ENCODE data around the gene SLC17A2.
"Not testable (repeated sequence)": the region's sequence is repeated elsewhere in the genome, so short reads cannot be mapped to it uniquely, and the experiment has no call there.

The SLC17A2 gene

DNA sequence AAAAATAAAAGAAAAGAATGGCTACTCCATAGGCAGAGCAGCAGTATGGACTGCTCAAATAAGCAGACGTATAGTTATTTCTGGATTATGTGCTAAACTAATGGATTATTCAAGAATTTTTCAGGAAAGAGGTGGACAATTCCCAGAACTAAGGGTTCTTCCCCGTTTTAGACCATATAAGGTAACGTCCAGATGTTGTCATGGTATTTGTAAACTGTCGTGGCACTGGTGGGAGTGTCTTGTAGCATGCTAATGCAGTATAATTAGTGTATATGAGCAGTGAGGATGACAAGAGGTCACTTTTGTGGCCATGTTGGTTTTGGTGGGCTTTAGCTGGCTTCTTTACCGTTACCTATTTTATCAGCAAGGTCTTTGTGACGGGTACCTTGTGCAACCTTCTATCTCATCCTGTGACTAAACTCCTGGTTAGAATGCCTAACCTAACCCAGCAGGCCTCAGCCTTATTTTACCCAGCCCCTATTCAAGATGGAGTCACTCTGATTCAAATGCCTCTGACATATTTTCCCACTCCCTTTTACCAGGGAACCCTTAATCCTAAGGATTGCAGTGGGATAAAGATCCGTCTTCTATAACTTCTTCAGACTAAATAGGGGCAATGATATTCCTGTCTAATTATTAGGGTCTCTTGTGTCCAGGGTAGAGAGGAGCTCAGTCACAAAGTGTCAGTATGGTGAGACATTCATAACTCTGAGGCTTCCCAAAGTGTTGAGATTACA, 21.0 kb upstream of the SLC17A2 start:
- DNase-seq (ENCODE audit: low read depth in 1 of 2, low spot score in 1 of 2), result no peak

DNA sequence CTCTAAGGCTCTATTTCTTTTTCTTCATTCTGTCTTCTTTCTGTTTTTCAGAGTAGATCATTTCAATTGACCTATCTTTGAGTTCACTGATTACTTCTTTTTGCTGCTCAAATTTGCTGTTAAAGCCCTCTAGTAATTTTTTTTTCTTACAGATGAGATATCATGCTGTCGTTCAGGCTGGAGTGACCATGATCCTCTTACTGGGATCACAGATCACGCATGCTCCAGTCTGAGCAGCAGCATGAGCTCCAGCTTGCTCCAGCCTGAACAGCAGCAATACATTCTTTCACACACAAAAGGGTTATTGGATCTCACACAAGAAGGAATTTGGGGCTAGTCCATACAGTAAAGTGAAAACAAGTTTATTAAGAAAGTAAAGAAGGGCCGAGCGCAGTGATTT, 19.8 kb upstream of the SLC17A2 start:
- DNase-seq (ENCODE audit: low read depth in 1 of 2, low spot score in 1 of 2), result no peak

DNA sequence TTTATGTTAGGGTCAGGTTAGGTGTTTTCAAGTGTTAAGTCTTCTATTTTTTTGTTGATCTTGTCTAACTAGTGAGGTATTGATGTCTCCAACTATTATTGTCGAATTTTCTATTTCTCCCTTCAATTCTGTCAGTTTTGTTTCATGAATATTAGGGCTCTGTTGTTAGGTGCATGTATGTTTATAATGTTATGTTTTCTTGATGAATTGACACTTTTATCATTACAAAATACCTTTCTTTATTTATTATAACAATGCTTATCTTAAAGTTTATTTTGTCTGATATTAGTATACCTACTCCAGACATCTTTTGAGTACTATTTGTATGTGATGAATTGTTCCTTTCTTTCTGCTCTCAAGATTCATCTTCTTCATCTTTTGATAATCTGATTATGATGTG, 19.2 kb upstream of the SLC17A2 start:
- no peak for DNase-seq (ENCODE audit: low read depth in 1 of 2, low spot score in 1 of 2)

DNA sequence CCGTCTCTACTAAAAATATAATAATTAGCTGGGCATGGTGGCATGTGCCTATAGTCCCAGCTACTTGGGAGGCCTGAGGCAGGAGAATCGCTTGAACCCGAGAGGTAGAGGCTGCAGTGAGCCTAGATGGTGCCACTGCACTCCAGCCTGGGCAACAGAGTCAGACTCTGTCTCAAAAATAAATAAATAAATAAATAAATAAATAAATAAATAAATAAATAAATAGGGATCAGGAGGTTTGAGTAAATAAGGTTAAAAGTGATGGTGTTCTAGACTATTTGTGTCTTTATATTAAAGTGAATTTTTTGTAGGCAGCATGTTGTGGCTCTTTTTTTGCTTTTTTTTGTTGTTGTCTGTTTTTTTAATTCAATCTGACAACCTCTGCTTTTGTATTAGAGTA, 17.0 kb upstream of the SLC17A2 start:
- not testable (repeated sequence) for DNase-seq (ENCODE audit: low read depth in 1 of 2, low spot score in 1 of 2)

DNA sequence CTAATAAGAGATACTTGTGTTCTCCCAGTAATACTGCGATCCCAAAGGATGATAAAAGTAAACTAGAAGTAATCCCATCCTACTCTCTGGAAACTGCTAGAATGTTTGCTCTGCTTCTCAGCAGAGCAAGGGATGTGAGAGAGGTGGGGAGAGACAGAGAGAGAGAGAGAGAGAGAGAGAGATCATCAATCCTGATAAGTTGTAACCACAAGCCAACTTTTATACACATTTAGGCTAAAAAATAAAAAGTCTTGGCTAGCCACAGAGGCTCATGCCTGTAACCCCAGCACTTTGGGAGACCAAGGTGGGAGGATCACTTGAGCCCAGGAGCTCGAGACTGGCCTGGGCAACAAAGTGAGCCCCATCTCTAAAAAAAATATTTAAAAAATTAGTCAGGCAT, 16.1 kb upstream of the SLC17A2 start:
- no peak for DNase-seq (ENCODE audit: low read depth in 1 of 2, low spot score in 1 of 2)

DNA sequence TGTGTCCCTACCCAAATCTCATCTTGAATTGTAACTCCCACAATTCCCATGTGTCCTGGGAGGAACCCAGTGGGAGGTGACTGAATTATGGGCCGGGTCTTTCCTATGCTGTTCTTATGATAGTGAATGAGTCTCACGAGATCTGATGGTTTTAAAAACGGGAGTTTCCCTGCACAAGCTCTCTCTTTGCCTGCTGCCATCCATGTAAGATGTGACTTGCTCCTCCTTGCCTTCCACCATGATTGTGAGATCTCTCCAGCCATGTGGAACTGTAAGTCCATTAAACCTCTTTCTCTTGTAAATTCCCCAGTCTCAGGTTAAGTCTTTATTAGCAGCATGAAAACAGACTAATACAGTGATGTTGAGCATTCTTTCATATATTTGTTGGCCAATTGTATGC, 15.2 kb upstream of the SLC17A2 start:
- not testable (repeated sequence) for DNase-seq (ENCODE audit: low read depth in 1 of 2, low spot score in 1 of 2)

DNA sequence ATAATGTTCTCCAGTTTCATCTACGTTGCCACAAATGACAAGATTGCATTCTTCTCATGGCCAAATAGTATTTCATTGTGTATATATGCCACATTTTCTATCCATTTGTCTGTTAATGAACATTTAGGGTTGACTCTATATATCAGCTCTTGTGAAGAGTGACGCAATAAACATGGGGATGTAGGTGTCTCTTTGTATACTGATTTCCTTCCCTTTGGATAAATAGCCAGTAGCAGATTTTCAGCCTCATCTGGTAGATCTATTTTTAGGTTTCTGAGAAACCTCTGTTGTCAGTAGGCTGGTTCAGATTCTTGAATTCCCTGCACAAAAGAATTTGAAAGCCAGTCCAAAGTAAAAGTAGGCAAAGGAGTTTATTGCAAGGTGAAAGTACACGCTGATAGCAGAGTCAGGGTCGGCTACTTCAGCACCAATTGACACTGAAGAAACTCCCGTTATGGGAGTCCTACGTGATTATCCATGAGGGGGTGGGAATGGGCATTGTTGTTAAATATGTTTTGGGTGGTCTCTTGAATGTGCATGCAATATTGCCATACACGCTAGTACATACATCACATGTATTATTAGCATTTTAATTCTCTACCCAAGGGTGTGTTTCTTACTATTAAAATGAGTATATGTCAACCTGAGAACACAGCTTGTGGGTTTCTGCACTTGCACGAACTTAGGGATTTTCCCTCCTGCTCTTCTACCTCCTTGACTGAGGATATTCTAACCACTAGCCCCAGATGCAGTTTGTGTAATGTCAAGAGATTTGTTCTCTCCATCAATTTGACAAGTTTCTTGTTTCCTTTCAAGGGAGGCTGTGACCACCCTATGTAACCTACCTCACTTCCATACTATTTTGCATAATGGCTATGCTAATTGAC, 14.4 kb upstream of the SLC17A2 start:
- DNase-seq (ENCODE audit: low read depth in 1 of 2, low spot score in 1 of 2), result no peak

DNA sequence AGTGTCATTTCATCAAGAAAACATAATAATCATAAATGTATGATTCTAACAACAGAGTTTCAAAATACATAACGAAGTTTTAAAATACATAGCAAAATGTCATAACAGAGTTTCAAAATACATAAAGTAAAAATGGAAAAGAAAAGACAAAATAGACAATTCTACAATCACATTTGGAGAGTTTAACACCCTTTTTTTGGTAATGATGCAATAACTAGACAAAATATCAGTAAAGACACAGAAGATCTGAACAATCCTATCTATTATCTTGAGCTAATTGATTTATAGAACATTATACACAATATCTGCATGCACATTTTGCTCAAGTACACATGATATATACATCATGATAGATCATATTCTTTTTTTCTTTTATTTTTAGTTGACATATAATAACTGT, 13.4 kb upstream of the SLC17A2 start:
- DNase-seq (ENCODE audit: low read depth in 1 of 2, low spot score in 1 of 2), result no peak

DNA sequence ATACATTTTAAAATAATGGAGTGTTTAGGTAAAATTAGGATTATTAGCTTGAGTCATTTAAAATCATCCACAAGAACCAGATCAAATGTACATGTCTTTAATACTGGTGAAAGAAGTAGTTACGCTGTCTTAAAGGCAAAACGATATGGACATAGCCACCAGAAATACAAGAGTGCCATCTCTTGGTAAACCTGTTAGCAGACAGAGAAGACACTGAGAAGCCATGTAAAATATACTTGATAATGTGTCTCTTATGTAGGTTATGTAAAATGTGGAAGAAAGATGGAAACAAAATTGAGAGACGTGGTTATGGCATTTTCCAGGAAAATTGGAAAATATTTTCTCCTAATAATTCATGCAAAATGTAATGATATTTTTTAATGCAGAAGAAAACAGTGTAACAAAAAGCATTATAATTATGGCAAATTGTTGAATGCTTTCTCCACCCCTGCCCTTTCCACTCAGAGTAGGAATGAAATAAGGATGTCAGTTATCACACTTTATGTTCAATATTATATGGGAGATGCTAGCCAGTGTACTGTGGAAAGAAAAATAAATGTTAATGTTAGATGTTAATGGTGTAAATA, 12.2 kb upstream of the SLC17A2 start:
- DNase-seq (ENCODE audit: low read depth in 1 of 2, low spot score in 1 of 2), result no peak

DNA sequence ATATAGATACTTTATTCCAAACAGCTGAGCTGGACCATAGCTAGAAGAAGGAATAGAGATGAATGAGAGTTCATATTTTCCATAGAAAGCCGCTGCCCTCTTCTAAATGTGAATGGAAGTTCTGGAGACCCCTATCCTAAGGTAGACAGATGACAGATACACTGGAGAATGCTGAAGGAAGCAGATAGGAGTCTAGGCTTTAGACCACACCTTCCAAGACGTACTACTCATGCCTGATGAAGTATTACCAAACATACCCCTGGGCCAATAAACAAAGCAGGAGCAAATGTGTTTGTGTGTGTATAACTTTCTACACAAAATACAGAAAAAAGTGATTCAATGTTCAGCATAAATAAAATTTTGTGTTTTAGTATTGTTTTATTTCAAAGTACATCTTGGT, 9.1 kb upstream of the SLC17A2 start:
- no peak for DNase-seq (ENCODE audit: low read depth in 1 of 2, low spot score in 1 of 2)

DNA sequence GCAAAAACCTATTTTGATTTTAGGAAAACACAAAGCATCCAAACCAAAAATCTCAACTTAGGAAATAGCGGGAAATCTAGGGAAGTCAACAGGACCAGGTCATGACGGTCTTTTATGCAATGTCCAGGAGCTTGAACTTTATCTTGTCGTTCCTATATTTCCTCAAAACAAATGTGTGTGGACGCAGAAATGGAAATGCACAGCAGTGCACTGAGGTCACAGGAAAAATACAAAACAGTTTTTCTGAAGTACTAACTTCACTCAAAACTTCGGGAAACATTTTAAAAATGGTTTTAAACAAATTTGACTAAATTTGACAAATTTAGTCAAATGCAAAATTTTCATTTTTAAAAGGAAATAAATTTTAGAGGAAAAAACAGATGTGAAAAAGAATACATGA, 5.5 kb upstream of the SLC17A2 start:
- no peak for DNase-seq (ENCODE audit: low read depth in 1 of 2, low spot score in 1 of 2)

DNA sequence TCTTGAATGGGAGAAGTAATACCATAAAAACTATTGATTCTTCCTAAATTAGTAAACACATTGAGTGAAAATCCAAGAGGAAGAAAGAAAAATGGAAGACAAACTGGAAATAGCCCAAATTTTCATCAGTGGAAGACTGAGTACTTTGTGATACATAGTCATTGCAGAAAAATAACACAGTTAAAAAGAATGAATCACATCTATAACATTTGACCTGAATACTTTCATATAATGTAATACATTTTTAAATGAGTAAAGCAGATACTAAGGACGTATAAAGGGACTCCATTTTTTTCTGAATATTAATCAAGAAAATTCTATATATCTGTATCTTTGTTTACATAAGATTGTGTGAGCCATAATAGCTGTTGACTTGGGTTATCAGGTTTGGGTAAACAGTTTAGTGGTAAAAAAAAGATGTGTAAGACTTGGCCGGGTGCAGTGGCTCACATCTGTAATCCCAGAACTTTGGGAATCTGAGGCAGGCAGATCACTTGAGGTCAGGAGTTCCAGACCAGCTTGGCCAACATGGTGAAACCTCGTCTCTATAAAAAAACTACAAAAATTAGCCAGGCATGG, 4.3 kb upstream of the SLC17A2 start:
- no peak for DNase-seq (ENCODE audit: low read depth in 1 of 2, low spot score in 1 of 2)

DNA sequence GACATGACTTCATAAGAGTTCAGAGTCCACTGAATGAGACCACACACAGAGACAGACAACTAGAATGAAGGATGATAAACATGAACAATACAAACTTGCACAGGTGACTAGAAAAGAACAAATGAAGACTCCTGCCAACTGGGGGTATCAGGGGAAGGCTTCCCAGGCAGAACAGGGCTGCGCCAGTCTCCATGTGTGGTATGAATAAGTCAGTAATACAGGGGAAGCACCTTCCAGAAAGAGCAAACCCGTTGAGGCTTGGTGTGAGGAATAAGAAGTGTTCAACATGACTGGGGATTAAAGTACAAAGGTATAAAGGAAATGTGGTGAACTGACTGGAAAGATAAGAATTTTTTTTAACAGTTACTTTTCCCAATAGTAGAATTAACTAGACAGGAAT, 3.7 kb upstream of the SLC17A2 start:
- DNase-seq (ENCODE audit: low read depth in 1 of 2, low spot score in 1 of 2), result no peak

DNA sequence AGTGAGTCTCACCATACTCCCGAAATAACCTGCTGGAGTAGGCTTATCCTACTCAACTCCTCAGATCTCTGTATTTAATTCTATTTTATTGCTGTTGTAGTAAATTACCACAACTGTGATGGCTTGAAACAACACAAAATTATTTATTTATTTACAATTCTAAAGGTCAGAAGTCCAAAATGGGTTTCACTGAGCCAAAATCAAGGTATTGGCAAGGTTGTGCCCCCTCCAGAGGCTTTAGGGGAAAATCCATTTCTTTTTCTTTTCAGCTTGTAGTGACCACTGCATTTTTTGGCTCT, 869 bp upstream of the SLC17A2 start:
- DNase-seq (ENCODE audit: low read depth in 1 of 2, low spot score in 1 of 2), result no peak

DNA sequence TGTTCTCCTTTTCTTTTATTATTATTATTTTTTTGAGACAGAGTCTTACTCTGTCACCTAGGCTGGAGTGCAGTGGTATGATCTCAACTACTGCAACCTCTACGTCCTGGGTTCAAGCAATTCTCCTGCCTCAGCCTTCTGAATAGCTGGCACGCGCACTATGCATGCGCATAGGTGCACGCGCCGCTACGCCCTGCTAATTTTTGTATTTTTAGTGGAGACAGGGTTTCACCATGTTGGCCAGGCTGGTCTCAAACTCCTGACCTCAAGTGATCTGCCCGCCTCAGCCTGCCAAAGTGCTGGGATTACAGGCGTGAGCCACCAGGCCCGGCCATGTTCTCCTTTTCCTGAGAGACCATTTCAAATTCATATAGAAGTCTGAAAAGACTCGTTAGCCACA, 706 bp downstream of the SLC17A2 start:
- not testable (repeated sequence) for DNase-seq (ENCODE audit: low read depth in 1 of 2, low spot score in 1 of 2)

DNA sequence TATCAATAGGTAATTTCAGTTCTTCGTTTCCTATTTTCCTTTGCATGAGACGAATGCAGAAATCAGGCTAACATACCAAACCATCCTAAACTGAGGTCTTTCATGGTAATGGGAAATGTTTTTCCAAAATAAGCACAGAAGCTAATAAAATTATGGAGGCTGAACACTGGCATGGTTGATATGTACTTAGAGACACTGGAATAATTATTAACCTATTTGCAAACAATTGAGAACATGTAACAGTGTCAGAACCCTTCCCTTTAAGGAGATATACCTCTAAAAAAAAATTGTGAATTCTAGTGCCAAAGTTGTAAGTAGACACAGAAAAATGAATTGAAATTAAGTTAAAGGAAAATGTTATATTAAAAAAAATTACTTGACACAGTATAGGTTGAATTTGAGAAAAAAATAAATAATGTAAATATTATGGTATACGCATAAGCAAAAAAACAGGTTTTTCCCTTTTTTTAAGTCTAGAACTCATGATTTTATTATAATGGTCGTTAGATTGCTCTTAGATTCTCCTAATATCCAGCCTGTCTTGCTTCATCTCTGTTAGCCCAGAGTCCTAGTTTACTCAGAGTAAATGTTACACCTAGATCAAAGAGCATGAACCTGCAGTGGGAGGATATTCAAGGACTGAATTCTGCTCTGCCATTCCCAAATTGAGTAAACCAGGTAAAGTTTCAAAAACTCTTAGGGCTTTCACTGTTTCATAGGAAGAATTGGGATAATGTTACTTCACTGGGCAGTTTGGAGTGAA, 1.7 kb downstream of the SLC17A2 start:
- DNase-seq (ENCODE audit: low read depth in 1 of 2, low spot score in 1 of 2), result no peak

DNA sequence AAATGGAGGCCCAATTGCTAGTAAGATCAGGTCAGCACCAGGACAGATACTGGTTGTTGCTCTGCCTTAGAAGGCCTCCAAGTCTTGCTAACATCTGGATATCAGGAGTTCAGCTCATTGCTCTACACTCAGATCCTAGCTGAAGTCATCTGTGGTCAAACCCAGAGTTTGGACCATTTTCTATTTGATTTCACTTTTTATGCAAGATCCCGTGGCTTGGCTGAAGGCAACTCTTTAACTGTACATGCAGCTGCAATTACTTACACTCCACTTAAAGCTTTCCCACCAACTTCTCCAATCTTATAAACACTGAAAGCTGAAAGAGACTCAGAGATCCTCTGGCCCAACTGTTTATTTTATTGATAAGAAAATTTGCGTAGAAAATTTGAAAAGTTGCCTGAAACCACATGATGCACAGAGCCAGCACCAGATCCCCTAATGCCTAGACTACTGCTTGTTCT, 2.7 kb downstream of the SLC17A2 start:
- no peak for DNase-seq (ENCODE audit: low read depth in 1 of 2, low spot score in 1 of 2)

DNA sequence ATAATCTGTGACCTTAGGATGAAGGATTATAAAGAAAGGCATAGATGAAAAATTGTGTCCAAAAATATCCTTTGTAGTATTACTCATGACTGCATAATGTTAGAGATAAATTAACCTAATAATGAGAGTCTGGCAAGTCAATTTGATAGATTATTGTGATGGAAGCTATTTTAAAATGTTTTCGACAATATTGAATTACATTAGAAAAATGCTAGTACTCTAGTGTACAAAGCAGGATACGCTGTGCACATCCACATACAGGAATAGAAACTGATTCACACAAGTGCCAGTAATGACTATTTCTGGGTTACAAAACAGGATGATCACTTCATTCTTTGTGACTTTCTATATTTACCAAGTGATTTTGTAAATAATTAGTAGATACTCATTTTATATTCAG, 3.3 kb downstream of the SLC17A2 start:
- no peak for DNase-seq (ENCODE audit: low read depth in 1 of 2, low spot score in 1 of 2)

DNA sequence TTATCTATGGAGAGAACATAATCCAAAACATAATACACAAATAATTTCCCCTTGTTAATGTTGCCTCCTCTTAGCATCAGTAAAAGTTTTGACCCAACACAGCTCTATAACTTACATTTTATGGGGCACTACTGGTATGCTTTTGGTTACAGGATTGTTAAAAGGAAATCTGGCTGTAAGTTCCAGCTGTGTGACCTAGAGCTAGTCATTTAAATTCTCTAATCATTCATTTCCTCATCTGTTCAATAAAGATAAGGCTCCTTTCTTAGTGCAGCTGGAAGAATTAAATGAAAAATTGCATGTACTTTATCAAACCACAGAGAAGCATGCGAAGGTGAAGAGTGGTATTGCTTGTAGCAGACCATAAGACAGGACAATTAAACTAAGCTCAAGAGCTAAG, 4.6 kb downstream of the SLC17A2 start:
- no peak for DNase-seq (ENCODE audit: low read depth in 1 of 2, low spot score in 1 of 2)

DNA sequence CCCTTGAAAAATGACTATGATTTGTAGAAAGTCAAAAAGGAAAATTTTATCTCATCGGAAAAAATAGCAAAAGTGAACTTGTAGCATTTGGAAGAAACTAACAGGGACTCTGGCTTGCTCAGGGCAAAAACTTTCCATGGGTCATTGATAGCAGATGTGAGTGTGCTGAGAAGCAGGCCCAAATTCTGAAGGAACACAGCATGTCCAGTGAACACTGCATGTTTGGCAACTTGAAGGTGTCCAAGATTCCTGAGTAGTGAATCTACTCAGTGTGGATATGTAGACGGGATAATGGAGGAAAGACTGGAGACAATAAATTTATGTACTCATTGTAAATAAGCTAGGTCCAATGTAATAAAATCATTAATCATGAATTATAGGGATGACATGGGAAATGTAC, 8.2 kb downstream of the SLC17A2 start:
- no peak for DNase-seq (ENCODE audit: low read depth in 1 of 2, low spot score in 1 of 2)

DNA sequence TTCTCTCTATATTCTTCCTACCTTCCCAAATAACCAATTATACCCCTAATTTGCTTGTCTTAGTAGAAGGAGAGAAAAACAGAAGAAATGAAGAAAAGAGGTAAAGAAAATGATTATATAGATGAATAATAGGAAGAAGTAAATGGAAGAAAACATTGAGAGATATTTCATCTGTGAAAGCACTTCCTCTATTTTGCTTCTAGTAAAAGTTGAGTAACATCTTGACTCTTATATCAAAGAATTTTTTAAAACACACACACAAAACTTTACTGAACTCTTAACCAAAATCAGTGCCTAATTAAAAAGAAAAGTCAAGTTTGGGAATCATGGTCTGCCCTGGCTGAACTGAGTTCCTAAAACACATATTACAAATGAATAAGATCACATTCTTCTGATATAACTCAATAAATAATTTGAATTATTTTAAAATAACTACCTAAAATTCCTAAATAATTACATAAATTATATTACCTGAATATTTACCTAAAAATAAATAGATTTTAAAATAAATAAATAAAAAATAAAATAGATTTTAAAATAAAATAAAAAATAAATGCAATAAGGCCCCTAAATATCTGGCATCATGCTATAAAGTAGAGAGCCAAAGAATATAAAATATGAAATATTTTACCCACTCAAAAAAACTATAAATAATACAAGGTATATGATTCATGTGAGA, 8.8 kb downstream of the SLC17A2 start:
- no peak for DNase-seq (ENCODE audit: low read depth in 1 of 2, low spot score in 1 of 2)

Data from activated CD4-positive, alpha-beta T cell treated with anti-CD3 and anti-CD28 coated beads, Interleukin-2, amount 50 U/mL, for 24 hours (primary cell).